Inflammatory macrophage treated with lipopolysaccharide for 1 hour (primary cell): ENCODE measurements around the gene FOXO6.
"Not testable (repeated sequence)": the region's sequence is repeated elsewhere in the genome, so short reads cannot be mapped to it uniquely, and the experiment has no call there.

ENCODE experiments used
- DNase-seq, 2 donors: peaks; one replicate each; pipeline ENCODE4 v3.0.0-alpha.2; 2020 to 2022

The FOXO6 gene

GRCh38 chr1:41329662-41330587, 31.3 kb upstream of the FOXO6 start:
- no peak for DNase-seq

GRCh38 chr1:41330588-41331545, 30.4 kb upstream of the FOXO6 start:
- no peak for DNase-seq

DNA sequence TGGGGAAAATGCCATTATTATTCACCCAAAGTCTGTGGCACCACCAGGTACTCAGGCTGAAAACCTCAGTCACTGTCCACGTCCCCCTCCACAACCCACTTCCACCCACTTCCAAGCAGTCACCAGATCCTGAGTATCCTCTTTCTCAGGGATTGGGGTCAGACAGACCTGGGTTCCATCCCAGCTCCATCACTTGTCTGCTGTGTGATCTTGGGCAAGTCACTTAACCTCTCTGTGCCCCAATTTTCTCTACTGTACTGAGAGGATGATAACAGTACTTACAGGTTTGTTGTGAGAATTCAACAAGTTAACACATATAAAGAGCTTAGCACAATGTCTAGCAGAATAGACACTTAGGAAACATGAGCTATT, 29.7 kb upstream of the FOXO6 start:
- no peak for DNase-seq

DNA sequence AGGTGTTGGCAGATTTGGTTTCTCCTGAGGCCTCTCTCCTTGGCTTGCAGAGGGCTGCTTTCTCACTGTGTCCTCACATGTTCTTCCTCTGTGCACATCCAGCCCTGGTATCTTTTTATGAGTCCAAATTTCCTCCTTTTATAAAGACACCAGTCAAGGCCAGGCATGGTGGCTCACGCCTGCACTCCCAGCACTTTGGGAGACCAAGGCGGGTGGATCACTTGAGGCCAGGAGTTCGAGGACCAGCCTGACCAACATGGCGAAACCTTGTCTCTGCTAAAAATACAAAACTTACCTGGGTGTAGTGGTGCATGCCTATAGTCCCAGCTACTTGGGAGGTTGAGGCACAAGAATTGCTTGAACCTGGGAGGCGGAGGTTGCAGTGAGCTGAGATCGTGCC, 29.1 kb upstream of the FOXO6 start:
- not testable (repeated sequence) for DNase-seq

DNA sequence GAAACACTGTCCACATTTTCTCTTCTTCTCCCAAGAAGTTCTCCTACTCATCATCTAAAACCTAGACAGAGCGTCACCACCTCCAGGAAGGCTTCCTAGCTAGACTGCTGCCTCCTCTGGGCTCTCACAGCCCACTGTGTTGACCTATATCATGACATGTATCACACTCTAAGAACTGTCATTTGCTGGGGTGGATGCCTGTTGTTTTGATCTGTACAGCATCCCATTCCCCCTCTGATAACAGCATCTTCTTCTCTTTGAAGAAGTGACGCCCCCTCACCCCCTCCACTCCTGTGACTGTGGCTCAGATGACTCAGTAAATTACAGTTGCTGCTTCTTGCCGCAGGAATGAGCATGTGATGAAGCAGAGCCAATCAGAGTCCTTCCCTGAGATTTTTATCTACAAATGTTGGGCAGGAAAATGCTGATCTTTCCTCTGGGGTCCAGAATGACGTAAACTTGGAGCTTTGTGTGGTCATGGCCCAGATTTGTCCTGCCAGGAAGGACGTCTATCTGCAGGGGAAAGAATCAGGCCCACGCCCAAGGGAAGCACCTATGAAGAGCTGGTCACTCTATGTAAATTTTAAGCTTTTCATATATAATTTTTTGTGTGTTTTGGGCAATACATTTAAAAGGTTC, 28.0 kb upstream of the FOXO6 start:
- DNase-seq: peak in 1 of 2 donors; percentile 29

- DNase-seq: no peak
These were observed 22.4 kb upstream of the FOXO6 start for GRCh38 chr1:41338820-41339219.

GRCh38 chr1:41340655-41341364, 20.4 kb upstream of the FOXO6 start:
- DNase-seq: no peak

DNA sequence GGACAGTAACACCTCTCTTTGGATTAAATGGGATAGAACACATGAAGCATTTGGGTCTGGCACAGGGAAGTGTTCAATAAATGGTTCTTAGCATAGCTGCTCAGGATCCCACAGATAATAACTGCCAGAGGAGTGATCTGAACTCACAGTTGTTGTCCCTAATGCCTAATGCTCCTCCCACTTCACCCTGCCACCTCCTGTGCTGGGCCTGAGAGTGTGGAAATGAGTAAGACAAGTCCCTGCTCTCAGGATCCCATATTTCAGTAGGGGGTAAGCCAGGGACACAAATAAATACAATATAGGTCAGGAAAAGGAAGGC, 19.9 kb upstream of the FOXO6 start:
- no peak for DNase-seq

DNA sequence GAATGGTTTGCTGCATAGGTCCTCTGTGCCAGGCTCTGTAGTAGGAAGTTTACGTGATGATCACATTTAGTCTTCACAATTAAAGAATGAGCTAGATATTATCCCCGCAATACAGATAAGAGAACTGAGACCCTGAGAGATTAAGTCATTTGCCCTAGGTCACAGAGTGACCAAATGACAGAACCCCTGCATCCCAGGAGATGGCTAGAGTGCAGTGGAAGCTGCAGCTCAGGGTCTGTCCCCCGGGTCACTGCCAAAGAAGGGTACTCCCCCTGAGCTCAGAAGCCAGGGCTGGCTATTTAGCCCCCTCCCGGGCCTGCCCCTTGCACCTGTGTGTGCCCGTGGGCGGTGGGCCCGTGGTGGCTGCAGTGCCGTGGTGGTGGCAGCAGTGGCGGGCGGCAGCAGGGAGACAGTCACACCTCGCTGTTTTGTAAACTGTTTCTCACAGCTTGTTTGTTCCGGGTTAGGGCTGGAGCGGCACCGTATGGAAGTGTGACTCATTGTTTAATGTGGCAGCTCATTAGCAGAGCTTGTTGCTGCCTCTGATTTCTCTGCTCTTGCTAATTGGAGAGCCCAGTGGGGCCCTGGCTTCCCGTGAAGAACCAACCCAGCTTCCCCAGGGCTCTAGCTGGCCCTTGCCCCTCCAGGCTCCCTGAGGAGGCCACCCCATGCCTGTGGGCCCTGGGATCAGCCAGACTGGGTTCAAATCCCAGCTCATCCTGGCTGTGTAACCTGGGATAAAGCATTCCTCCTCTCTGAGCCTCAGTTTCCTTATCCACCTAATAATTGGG, 19.3 kb upstream of the FOXO6 start:
- DNase-seq: no peak

DNA sequence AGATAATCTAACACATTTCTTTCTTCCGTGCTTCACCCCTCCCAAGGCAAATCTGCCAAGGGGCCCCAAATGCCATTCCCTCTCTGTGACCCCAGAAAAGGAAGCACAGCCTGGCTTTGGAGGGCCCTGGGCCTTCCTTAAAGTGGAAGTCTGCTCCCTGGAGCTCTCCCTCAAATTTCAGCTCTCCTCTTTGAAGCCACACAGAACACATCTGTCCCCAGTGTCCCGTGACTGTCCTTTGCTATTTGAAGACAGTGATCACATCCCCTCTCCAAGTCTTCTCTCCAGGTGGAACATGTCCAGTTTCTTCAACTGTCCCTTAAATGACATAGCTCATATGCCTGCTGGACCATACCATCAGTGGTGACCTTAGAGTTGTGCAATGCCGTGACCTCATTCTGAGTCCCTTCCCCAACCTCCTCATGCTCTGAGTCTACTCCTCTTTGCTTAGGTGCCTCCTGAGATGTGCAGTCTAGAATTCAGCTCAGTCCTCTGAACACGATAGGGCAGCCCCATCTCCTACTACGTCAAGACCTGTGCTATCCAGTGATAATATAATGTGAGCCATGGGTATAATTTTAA, 18.4 kb upstream of the FOXO6 start:
- DNase-seq: no peak

GRCh38 chr1:41343790-41344699, 17.2 kb upstream of the FOXO6 start:
- DNase-seq: no peak

- no peak for DNase-seq
These were observed 16.5 kb upstream of the FOXO6 start for GRCh38 chr1:41344708-41345159.

DNA sequence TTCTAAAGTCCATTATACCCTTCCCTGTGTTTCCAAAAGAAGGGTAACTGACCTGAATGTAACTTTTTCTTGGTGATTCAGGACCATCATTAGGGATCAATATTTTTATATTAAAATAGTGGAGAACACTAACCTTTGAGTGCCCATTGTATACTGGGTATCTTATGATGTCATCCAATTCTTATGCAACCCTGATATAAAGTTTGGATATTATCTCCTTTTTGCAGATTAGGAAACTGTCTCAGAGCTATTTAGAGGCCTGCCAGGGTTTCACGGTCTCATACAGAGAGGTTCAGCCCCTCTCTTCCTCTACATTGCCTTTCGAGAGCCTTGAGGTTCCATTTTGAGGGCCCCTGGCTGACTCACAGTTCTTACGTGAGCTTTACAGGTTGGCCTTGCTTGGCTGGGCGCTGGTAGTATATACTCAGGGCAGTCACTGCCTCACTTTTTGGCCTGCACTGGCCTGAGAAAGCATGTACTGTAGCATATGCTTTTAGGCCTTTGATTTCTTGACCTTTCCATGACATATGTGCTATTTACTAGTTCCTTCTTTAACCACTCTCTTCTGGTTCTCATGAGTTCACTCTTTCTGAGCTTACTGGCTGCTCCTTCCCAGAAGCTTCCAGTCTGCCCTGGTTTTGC, 15.7 kb upstream of the FOXO6 start:
- DNase-seq: no peak

DNA sequence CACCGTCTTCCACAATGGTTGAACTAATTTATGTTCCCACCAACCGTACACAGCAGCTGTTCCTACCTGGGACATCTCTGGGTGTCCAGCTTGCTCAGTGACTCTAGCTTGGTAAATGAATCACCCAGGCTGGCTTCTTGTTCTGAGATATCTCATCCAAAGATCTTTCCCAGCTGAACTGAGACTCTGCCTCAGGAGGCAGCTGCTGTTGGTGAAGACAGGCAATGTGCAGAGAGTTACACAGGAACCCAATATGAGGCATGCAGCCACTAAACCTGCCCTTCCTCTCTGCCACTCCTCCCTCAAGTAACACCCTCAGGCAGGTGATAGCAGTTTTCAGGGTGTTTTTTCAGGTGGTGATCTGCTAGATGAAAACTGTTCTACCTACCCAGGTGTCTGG, 14.0 kb upstream of the FOXO6 start:
- no peak for DNase-seq

- no peak for DNase-seq
These were observed 12.8 kb upstream of the FOXO6 start for GRCh38 chr1:41348394-41348793.

- no peak for DNase-seq
These were observed 11.7 kb upstream of the FOXO6 start for GRCh38 chr1:41349361-41350054.

DNA sequence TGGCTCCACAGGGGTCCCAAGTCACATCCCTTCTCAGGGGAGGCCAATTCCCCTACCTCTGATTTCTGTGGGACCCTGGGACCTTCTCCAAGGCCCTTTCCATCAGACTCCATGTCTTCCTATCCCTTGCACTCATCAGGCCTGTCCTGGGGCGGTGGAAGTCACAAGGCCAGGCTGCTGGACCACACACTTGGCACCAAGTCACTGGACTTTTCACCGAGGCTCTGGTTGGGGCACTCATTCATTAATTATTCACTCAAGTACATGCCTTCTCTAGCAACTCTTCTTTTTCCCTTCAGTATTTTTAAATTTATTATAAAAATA, 11.2 kb upstream of the FOXO6 start:
- DNase-seq: no peak

GRCh38 chr1:41351262-41352151, 9.7 kb upstream of the FOXO6 start:
- no peak for DNase-seq
